NT2/D1 (cell line): ENCODE measurements around the gene SNRNP200.

Experiments used
- SUZ12 ChIP-seq: IDR thresholded peaks from 2 replicates; pipeline ENCODE4 v1.6.1; 2011; ENCODE audit not compliant: insufficient read length, insufficient read depth; ENCODE audit errors: extremely low read depth
- YY1 ChIP-seq: IDR thresholded peaks from 2 replicates; pipeline ENCODE4 v1.6.1; 2011; ENCODE audit not compliant: insufficient read length, insufficient read depth
- ZNF274 ChIP-seq: IDR thresholded peaks from 2 replicates; pipeline ENCODE4 v1.6.1; 2011; ENCODE audit warnings: mild to moderate bottlenecking, low read depth, low read length

GRCh38 chr2:96308248-96308647, 2.9 kb upstream of the SNRNP200 start:
- no peak for TF ChIP-seq YY1
- no peak for TF ChIP-seq ZNF274
- no peak for TF ChIP-seq SUZ12
